Skeletal muscle satellite cell (primary cell): ENCODE data around the gene FHL3.

Experiments
- H3K27me3 ChIP-seq: 2 replicates; pipeline ENCODE4 v1.7.0; 2013; ENCODE audit warnings: low read length; ENCODE audit not compliant: control insufficient read depth, insufficient read depth
- H3K36me3 ChIP-seq: 2 replicates; pipeline ENCODE4 v1.7.0; 2013; ENCODE audit warnings: mild to moderate bottlenecking, control low read depth, low read length; ENCODE audit not compliant: insufficient read depth
- H3K4me1 ChIP-seq: 2 replicates; pipeline ENCODE4 v1.7.0; 2013; ENCODE audit warnings: low read length; ENCODE audit not compliant: control insufficient read depth, insufficient read depth
- H3K4me2 ChIP-seq: 2 replicates; pipeline ENCODE4 v1.7.0; 2013; ENCODE audit warnings: mild to moderate bottlenecking, low read length
- H3K4me3 ChIP-seq: 2 replicates; pipeline ENCODE4 v1.7.0; 2013; ENCODE audit warnings: low read length
- H3K9ac ChIP-seq: 2 replicates; pipeline ENCODE4 v1.7.0; 2013; ENCODE audit warnings: mild to moderate bottlenecking, low read depth, low read length, moderate library complexity
- H3K9me3 ChIP-seq: replicated peaks from 2 replicates; pipeline ENCODE4 v1.7.0; 2013; ENCODE audit warnings: mild to moderate bottlenecking, control low read depth, low read length

The FHL3 gene

DNA sequence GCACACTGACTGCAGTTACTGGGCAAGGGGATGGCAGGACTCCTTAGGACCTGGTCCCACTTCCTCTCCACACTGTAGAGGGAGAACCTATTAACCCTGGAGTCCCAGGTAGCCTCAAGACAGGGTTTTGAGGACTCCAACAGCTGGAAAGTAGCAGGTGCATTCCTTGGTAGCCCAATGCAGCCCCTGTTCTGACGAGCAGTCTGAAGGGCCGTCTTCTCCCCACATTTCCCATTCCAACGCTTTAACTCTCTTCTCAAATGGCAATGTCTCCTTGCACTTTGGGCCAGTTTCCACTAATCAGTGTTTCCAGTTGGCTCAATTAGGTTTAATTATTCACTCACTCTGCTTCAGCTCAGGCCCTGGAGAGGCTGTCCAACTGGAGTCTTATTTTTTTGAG is 49.6 kb downstream of the FHL3 start:
- no peaks in the 10 kb centered on the region for H3K27me3 ChIP-seq
- peaks cover 23% of the 10 kb centered on the region for H3K4me1 ChIP-seq
- H3K9ac ChIP-seq = no peak overlapping the region
- H3K9me3 ChIP-seq = no peaks in the 10 kb centered on the region
- no peak overlapping the region for H3K4me2 ChIP-seq
- no peak overlapping the region for H3K4me3 ChIP-seq
- H3K36me3 ChIP-seq = peaks cover 27% of the 10 kb centered on the region

GRCh38 chr1:37954316-37954971 is 50.9 kb downstream of the FHL3 start:
- H3K9ac ChIP-seq = no peak overlapping the region
- H3K9me3 ChIP-seq = no peaks in the 10 kb centered on the region
- no peak overlapping the region for H3K4me3 ChIP-seq
- no peak overlapping the region for H3K4me2 ChIP-seq
- no peaks in the 10 kb centered on the region for H3K27me3 ChIP-seq
- peaks cover 19% of the 10 kb centered on the region for H3K36me3 ChIP-seq
- H3K4me1 ChIP-seq = peaks cover 18% of the 10 kb centered on the region

DNA sequence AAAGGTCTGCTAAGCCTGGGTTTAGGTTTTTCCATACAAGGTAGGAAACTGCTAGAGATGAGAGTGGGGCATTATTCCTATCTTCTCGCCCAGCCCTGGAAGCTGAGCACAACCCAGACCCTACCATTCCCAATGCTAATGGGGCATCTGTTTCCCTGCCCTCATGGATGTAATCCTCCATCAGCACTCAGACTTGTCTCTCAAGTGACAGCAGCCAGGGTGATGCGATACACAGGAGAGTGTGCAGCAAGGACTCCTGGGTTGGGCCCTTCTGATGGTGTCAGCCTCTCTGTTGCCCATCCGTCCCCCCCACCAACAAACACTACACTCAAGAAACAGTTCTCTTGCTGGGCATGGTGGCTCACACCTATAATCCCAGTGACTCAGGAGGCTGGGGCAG is 52.6 kb downstream of the FHL3 start:
- Histone ChIP-seq H3K9me3 (no peaks in the 10 kb centered on the region), H3K4me2 (no peak overlapping the region), H3K9ac (no peak overlapping the region), H3K36me3 (peaks cover 14% of the 10 kb centered on the region), H3K27me3 (no peaks in the 10 kb centered on the region), H3K4me3 (no peak overlapping the region), H3K4me1 (peaks cover 3% of the 10 kb centered on the region)

DNA sequence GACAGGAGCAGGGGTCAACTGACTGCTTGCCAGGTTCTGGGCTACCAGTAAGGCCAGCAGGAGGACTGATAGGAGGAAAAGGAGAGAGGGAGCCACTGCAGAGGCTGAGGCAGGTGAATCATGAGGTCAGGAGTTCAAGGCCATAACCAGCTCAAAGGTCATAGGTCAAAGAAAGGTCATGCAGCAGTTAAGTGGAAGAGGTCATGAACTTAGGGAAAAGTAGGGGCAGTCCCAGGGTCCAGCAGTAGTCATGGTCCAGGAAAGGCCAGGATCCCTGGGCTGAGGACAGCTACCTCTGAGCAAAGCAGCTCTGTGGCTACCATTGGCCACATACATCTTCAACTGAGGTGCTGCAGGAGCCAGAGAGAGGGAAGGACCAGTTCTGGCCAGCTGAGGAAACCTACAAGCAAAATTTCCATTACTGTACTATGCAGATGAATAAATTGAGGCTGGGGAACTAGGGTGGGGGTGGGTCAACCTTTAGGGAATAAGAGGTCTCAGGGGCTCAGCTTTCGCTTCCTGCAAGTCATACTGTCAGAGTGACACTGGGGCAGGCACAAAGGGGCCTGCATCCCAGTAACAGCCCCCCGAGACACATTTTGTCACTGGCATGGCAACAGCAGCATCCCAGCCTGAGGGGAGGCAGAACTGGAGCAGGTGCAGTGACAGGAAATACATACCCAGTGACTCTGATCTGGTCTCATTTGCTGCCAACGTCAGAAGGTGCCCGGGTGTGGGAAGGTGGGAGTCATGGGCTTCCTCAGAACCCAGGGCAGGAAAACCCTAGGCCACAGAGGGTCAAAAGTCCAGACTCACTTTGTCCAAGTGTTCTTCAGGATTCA is 53.3 kb downstream of the FHL3 start:
- Histone ChIP-seq H3K9me3 (no peaks in the 10 kb centered on the region), H3K27me3 (no peaks in the 10 kb centered on the region)

GRCh38 chr1:37951041-37951782 is 54.1 kb downstream of the FHL3 start:
- Histone ChIP-seq H3K4me2 (no peak overlapping the region), H3K9ac (no peak overlapping the region), H3K4me3 (no peak overlapping the region), H3K9me3 (no peaks in the 10 kb centered on the region), H3K27me3 (no peaks in the 10 kb centered on the region), H3K36me3 (peaks cover under 1% of the 10 kb centered on the region), H3K4me1 (peaks cover 7% of the 10 kb centered on the region)

More for the DNA sequence above, 53.3 kb downstream of the FHL3 start:
- peaks cover 4% of the 10 kb centered on the region for H3K4me1 ChIP-seq
- H3K36me3 ChIP-seq = peaks cover 7% of the 10 kb centered on the region
- H3K4me2 ChIP-seq = no peak overlapping the region
- no peak overlapping the region for H3K9ac ChIP-seq
- H3K4me3 ChIP-seq = no peak overlapping the region

- H3K9me3 ChIP-seq = no peaks in the 10 kb centered on the region
- no peak overlapping the region for H3K9ac ChIP-seq
- no peaks in the 10 kb centered on the region for H3K27me3 ChIP-seq
- H3K36me3 ChIP-seq = no peaks in the 10 kb centered on the region
- no peak overlapping the region for H3K4me2 ChIP-seq
- peaks cover 19% of the 10 kb centered on the region for H3K4me1 ChIP-seq
- no peak overlapping the region for H3K4me3 ChIP-seq
Observed at GRCh38 chr1:37949524-37950152, 55.7 kb downstream of the FHL3 start.

- Histone ChIP-seq H3K36me3 (peaks cover 2% of the 10 kb centered on the region), H3K9me3 (no peaks in the 10 kb centered on the region), H3K4me1 (peaks cover 23% of the 10 kb centered on the region), H3K27me3 (no peaks in the 10 kb centered on the region), H3K9ac (no peak overlapping the region), H3K4me2 (no peak overlapping the region), H3K4me3 (no peak overlapping the region)
Observed at GRCh38 chr1:37948841-37949240, 56.5 kb downstream of the FHL3 start.

DNA sequence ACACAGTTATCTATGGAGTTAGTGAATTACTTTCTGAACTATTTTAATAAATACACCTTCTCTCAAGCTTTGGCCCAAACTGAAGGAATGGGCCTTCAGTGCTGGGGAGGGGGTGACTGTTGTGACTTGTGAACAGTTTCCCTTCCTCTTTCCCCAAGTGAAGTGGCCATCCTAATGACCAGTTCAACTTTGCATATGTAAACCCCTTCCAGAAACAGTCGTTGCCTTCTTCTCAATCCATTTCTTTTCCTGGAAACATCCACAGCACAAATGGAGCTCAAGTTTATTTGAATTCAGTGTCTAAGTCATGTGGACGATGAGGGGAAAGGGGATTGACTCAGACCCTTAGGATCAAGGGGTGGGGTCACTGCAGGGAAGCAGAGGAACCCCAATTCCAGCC is 57.1 kb downstream of the FHL3 start:
- Histone ChIP-seq H3K4me1 (peaks cover 28% of the 10 kb centered on the region), H3K9me3 (no peaks in the 10 kb centered on the region), H3K36me3 (peaks cover 9% of the 10 kb centered on the region), H3K4me3 (no peak overlapping the region), H3K27me3 (no peaks in the 10 kb centered on the region), H3K9ac (no peak overlapping the region), H3K4me2 (no peak overlapping the region)

GRCh38 chr1:37947364-37947763 is 58.0 kb downstream of the FHL3 start:
- H3K4me1 ChIP-seq = peaks cover 28% of the 10 kb centered on the region
- peak overlapping the region; percentile 92 for H3K9ac ChIP-seq
- H3K36me3 ChIP-seq = peaks cover 10% of the 10 kb centered on the region
- H3K9me3 ChIP-seq = no peaks in the 10 kb centered on the region
- peak overlapping the region; percentile 75 for H3K4me3 ChIP-seq
- H3K27me3 ChIP-seq = no peaks in the 10 kb centered on the region
- H3K4me2 ChIP-seq = peak overlapping the region; percentile 94
